Measurements from ENCODE around the gene KRT79.

- TF ChIP-seq YY1 (IDR thresholded peaks at IDR 0.05; ENCODE audit: insufficient read depth, insufficient read length) (no peak), SUZ12 (IDR thresholded peaks at IDR 0.05; ENCODE audit: extremely low read depth, insufficient read depth, insufficient read length) (no peak)
These were observed 27.1 kb downstream of the KRT79 start for GRCh38 chr12:52806821-52807543.
